Measurements from ENCODE around the gene AKR1A1.
A peak's percentile ranks its signal among the peaks of the same experiment; 100 is the strongest.
"Not testable (repeated sequence)": the region's sequence is repeated elsewhere in the genome, so short reads cannot be mapped to it uniquely, and the experiment has no call there.

Gene AKR1A1

DNA sequence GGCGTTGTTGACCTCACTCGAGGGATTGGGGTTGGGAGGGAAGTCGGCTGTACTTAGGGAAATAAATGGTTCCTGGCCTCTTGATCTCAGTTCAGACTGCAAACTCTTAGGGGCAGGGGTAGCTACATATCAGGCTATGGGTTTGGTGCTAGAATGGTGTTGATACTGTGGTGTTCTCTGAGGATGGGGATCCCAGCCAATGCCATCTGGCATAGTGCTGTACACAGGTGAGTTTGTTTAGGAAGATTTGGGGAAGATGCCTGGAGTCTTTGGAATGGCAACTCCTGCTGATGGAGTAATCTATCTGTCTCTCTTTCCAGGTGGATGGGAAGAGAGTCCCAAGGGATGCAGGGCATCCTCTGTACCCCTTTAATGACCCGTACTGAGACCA lies 18.9 kb downstream of the AKR1A1 start:
- DNase-seq (ENCODE audit: low read depth in 2 of 2), result no peak

DNA sequence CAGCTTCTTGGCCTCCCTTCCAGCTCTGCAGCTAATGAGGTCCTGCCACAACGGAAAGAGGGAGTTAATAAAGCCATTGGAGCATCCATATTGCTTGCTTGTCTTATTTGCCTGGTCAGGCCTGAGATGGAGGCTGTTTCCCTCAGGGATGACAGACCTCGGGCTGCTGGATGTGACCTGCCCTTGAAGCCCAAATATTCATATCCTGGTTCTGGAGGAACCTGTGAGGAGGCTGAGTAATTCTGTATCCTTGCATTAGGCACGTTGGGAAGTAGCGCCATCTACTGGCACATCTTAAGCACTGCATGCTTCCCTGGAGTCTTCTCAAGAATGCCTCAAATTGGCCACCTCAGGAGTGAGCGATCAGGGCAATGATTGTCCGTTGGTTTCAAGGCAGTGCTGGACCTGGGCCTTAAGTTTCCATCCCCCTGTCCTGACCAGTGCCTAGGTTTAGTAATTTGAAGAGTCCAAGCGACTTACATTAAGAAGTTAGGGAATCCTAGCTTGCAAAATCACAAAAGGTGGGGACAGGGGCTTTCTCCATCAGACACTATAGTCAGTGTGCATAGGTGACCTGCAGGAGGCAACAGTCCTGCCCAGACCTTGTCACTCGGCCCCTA lies 19.4 kb downstream of the AKR1A1 start:
- DNase-seq (ENCODE audit: low read depth in 2 of 2), result peak; percentile 52 to 54

- no peak for DNase-seq (ENCODE audit: low read depth in 2 of 2)
These were observed 20.0 kb downstream of the AKR1A1 start for GRCh38 chr1:45570631-45571030.

GRCh38 chr1:45573231-45573804 lies 22.7 kb downstream of the AKR1A1 start:
- no peak for DNase-seq (ENCODE audit: low read depth in 2 of 2)

- DNase-seq (ENCODE audit: low read depth in 2 of 2), result no peak
These were observed 23.5 kb downstream of the AKR1A1 start for GRCh38 chr1:45574105-45574626.

- peak; percentile 79 to 88 for DNase-seq (ENCODE audit: low read depth in 2 of 2)
These were observed 32.6 kb downstream of the AKR1A1 start for GRCh38 chr1:45583264-45583665.

DNA sequence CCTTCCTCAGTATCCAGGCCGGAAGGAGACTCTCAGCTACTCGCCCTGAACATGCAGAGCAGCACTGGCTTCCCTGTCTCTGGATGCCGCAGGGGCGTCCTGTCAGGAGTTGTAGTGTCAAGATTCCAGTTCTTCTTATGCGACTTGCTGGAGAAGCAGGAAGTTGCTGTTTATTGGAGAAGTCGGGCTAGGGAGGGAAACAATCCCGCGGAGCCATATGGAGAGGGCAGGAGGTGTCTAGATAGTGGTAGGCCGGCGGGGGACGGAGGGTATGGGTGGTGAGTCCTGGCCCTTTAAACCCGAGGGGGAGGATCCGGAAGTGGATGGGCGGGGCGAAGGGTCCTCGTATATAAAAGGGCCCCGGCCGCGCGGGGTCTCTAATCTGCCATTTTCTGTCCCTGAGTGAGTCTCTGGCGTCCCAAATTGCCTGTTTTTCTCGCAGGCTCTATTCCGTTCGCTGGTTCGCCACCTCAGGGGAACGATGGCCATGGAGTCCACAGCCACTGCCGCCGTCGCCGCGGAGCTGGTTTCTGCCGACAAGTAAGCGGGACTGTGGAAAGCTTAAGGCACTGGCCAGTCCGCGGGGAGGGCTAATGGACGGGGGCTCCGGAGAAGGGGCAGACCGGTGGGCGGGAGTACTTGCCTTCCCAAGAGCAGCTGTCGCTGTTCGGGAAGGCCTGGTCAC lies 33.2 kb downstream of the AKR1A1 start, which contains the start of gene NASP:
NASP (plus strand) TSS at position 376 of the 685 bp plus-strand sequence; CDS start at position 482, 106 bp downstream.
- DNase-seq (ENCODE audit: low read depth in 2 of 2), result peak; percentile 86 to 90

- peak; percentile 68 to 79 for DNase-seq (ENCODE audit: low read depth in 2 of 2)
These were observed 33.9 kb downstream of the AKR1A1 start for GRCh38 chr1:45584351-45585109.

- no peak for DNase-seq (ENCODE audit: low read depth in 2 of 2)
These were observed 34.4 kb downstream of the AKR1A1 start for GRCh38 chr1:45585110-45585426.

DNA sequence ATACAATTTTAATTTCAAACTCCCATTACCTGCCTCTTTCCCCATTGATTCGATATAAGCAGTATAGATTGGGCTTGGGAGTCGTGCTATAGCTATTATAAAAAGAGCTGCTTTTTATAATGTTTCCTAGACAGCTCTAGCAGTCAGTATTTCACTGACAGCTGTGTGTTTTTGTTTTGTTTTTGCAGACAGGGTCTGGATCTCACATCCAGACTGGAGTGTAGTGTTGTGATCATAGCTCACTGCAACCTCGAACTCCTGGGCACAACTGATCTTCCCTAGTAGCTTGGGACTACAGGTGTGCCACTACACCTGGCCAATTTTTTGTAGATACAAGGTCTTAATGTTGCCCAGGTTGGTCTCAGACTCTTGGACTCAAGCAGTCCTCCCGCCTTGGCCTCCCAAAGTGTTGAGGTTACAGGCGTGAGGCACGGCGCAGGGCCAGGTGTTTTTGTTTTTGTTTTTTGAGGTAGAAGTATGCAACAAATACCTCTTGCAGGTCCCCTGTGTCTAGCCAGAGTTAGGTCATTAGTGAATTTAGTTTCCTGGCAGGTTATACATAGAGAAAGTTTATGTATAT lies 35.0 kb downstream of the AKR1A1 start:
- DNase-seq (ENCODE audit: low read depth in 2 of 2), result no peak

GRCh38 chr1:45586769-45587168 lies 36.1 kb downstream of the AKR1A1 start:
- DNase-seq (ENCODE audit: low read depth in 2 of 2), result no peak

GRCh38 chr1:45589861-45590260 lies 39.2 kb downstream of the AKR1A1 start:
- no peak for DNase-seq (ENCODE audit: low read depth in 2 of 2)

DNA sequence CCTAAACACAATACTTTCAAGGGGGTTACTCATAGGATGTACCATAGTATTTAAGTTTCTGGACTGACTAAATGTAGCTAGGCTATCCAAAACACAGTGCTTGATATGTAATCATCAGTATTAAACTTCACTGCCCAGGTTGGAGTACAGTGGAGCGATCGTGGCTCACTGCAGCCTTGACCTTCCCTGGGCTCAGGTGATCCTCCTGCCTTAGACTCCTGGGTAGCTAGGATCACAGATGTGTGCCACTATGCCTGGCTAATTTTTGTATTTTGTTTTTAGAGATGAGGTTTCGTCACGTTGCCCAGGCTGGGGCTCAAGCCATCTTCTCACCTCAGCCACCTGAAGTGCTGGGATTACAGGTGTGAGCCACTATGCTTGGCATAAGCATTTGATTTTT lies 43.8 kb downstream of the AKR1A1 start:
- DNase-seq (ENCODE audit: low read depth in 2 of 2), result no peak

DNA sequence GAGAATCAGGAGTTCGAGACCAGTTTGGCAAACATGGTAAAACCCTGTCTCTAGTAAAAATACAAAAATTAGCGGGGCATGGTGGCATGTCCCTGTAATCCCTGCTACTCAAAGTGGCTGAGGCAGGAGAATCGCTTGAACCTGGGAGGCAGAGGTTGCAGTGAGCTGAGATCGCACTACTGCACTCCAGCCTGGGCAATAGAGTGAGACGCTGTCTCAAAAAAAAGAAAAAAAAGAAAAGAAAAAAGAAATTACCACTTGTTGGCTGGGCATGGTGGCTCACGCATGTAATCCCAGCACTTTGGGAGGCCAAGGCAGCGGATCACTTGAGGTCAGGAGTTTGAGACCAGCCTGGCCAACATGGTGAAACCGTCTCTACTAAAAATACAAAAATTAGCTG lies 46.1 kb downstream of the AKR1A1 start:
- DNase-seq (ENCODE audit: low read depth in 2 of 2), result not testable (repeated sequence)

DNA sequence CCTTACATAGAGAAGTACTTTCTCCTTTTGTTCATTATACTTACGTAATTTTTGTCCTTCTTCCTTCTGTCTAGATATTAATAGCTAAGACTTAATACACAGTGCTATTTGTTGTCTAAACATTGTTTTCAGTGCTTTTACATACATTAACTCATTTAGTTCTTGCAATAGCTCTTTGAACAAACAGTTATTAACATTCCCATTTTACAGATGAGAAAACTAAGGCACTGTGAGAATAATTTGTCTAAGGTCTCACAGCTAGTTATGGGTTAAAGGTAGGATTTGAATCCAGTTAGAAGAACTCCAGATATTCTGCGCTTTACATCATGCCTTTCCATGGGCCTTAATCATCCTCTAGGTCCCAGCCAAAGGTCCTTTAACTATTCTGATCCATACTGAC lies 53.6 kb downstream of the AKR1A1 start:
- no peak for DNase-seq (ENCODE audit: low read depth in 2 of 2)

GRCh38 chr1:45607404-45608074 lies 56.9 kb downstream of the AKR1A1 start:
- no peak for DNase-seq (ENCODE audit: low read depth in 2 of 2)

- no peak for DNase-seq (ENCODE audit: low read depth in 2 of 2)
These were observed 57.8 kb downstream of the AKR1A1 start for GRCh38 chr1:45608175-45609156.

GRCh38 chr1:45610589-45611226 lies 60.1 kb downstream of the AKR1A1 start:
- DNase-seq (ENCODE audit: low read depth in 2 of 2), result no peak

- no peak for DNase-seq (ENCODE audit: low read depth in 2 of 2)
These were observed 62.4 kb downstream of the AKR1A1 start for GRCh38 chr1:45612941-45613579.

All from stimulated activated CD8-positive, alpha-beta memory T cell treated with anti-CD3 and anti-CD28 coated beads, Interleukin-2, amount 100 ng/mL, for 1 hour (primary cell).